Endodermal cell (in vitro differentiated cells): ENCODE data around the gene SBF2. TPM values are rescaled to one million over a fixed set of nuclear protein-coding genes. Genes with fewer than 3 reads are reported as not detected.

Experiments
- DNase-seq: peaks from one replicate; pipeline ENCODE4 v3.0.0-alpha.2; 2017
- H3K27ac ChIP-seq: 2 replicates; pipeline ENCODE4 v1.5.1; 2013; ENCODE audit warnings: mild to moderate bottlenecking, low read depth, low read length, moderate library complexity
- H3K27me3 ChIP-seq: 2 replicates; pipeline ENCODE4 v1.6.1; 2013; ENCODE audit warnings: mild to moderate bottlenecking, low read length, moderate library complexity; ENCODE audit not compliant: insufficient read depth, control insufficient read depth, poor library complexity, severe bottlenecking
- H3K36me3 ChIP-seq: 2 replicates; pipeline ENCODE4 v1.7.0; 2013; ENCODE audit warnings: mild to moderate bottlenecking, low read length, moderate library complexity; ENCODE audit not compliant: control insufficient read depth, insufficient read depth
- H3K4me1 ChIP-seq: one replicate; pipeline ENCODE4 v1.7.0; 2013; ENCODE audit warnings: low read length; ENCODE audit not compliant: control insufficient read depth, insufficient read depth
- H3K4me3 ChIP-seq: 2 replicates; pipeline ENCODE4 v1.5.1; 2013; ENCODE audit warnings: mild to moderate bottlenecking, low read length, moderate library complexity
- H3K9ac ChIP-seq: 2 replicates; pipeline ENCODE4 v1.6.1; 2013; ENCODE audit warnings: mild to moderate bottlenecking, low read length, moderate library complexity; ENCODE audit not compliant: poor library complexity, severe bottlenecking; ENCODE audit errors: extremely low read depth
- H3K9me3 ChIP-seq: 2 replicates; pipeline ENCODE4 v1.6.1; 2013; ENCODE audit warnings: mild to moderate bottlenecking, low read length, moderate library complexity; ENCODE audit not compliant: control insufficient read depth
- H3K27ac Mint-ChIP-seq: 2 replicates; pipeline ENCODE4 v1.8.0; 2020; ENCODE audit warnings: mixed read lengths
- H3K27me3 Mint-ChIP-seq: 2 replicates; pipeline ENCODE4 v1.8.0; 2021; ENCODE audit warnings: mild to moderate bottlenecking, mixed read lengths; ENCODE audit not compliant: insufficient read depth
- H3K36me3 Mint-ChIP-seq: 2 replicates; pipeline ENCODE4 v1.8.0; 2020; ENCODE audit warnings: low read depth, mixed read lengths
- H3K4me1 Mint-ChIP-seq: 2 replicates; pipeline ENCODE4 v1.8.0; 2020; ENCODE audit warnings: mixed read lengths
- H3K4me3 Mint-ChIP-seq: 2 replicates; pipeline ENCODE4 v1.8.0; 2020; ENCODE audit warnings: mild to moderate bottlenecking, moderate library complexity, mixed read lengths
- H3K9me3 Mint-ChIP-seq: 2 replicates; pipeline ENCODE4 v1.8.0; 2020; ENCODE audit warnings: mild to moderate bottlenecking, mixed read lengths
- CTCF ChIP-seq: fragments of 200-600 bp; sonication (generic); conservative IDR thresholded peaks from 2 replicates; pipeline ENCODE4 v1.5.0; 2021; ENCODE audit warnings: antibody characterized with exemption, mild to moderate bottlenecking
- WGBS, 2 experiments: methylation state at CpG; one replicate each; pipeline versions ENCODE4 v1.1.5 to v1.1.7; 2013; ENCODE audit warnings: missing lambda C conversion rate in 2 of 2, mixed read lengths in 1 of 2; ENCODE audit not compliant: insufficient coverage in 1 of 2, insufficient read length in 1 of 2; 5-methylcytosine and 5-hydroxymethylcytosine counted together
- total RNA-seq, 2 donors: library from RNA; stranded (reverse); fragmentation: NEBNext Ultra II Directional in 1 of 2; extraction: Animal tissue kit (Norgen Biotek cat#: 25700) in 1 of 2; gene quantifications; 2 replicates in 1 of 2; 3 replicates in 1 of 2; pipeline ENCODE4 v1.2.1, GENCODE V29; 2021

Gene SBF2
- total RNA-seq, 2 donors from 2014 or later: 27.1 to 32.5 TPM

DNA sequence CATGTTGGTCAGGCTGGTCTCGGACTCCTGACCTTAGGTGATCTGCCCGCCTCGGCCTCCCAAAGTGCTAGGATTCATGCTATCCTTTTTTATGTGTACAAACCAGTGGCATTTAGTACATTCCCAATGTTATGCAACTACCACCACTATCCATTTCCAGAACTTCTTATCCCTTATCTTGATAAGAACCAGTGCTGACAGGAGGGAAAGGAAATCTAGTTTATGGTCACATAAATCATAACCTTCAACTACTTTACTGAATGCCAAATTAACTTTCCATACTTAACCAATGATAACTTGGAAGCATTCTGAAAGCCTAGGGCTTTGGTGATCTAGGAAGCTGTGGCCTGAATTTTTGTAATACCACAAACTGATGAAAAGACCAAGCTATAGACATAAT is 459.7 kb downstream of the SBF2 start:
- Mint-ChIP-seq H3K4me1 (peaks cover 8% of the 10 kb centered on the region), H3K36me3 (no peaks in the 10 kb centered on the region), H3K27me3 (no peaks in the 10 kb centered on the region), H3K9me3 (no peaks in the 10 kb centered on the region), H3K4me3 (no peak overlapping the region), H3K27ac (no peak overlapping the region)
- no peak for TF ChIP-seq CTCF
- Histone ChIP-seq H3K9ac (no peak overlapping the region), H3K36me3 (peaks cover 5% of the 10 kb centered on the region), H3K9me3 (no peaks in the 10 kb centered on the region), H3K27me3 (no peaks in the 10 kb centered on the region), H3K4me1 (no peaks in the 10 kb centered on the region), H3K27ac (no peak overlapping the region), H3K4me3 (no peak overlapping the region)
- DNase-seq: no peak
- 92% methylated on average over 3 of the region's 3 CpGs; no CpG with 5 or more reads in 1 of the 2 experiments for WGBS, 2 experiments

GRCh38 chr11:9831122-9831521 is 462.9 kb downstream of the SBF2 start:
- peaks cover 2% of the 10 kb centered on the region for H3K4me1 Mint-ChIP-seq
- H3K27ac Mint-ChIP-seq: no peak overlapping the region
- H3K4me3 Mint-ChIP-seq: no peak overlapping the region
- H3K9me3 ChIP-seq: no peaks in the 10 kb centered on the region
- H3K36me3 ChIP-seq: no peaks in the 10 kb centered on the region
- H3K4me3 ChIP-seq: no peak overlapping the region
- no peaks in the 10 kb centered on the region for H3K27me3 Mint-ChIP-seq
- no peaks in the 10 kb centered on the region for H3K9me3 Mint-ChIP-seq
- no peak overlapping the region for H3K9ac ChIP-seq
- H3K27ac ChIP-seq: no peak overlapping the region
- WGBS, 2 experiments: 95% methylated on average over 3 of the region's 3 CpGs; no CpG with 5 or more reads in 1 of the 2 experiments
- TF ChIP-seq CTCF: peak; percentile 64
- peaks cover 10% of the 10 kb centered on the region for H3K36me3 Mint-ChIP-seq
- no peaks in the 10 kb centered on the region for H3K4me1 ChIP-seq
- peak; percentile 51 for DNase-seq
- H3K27me3 ChIP-seq: no peaks in the 10 kb centered on the region

GRCh38 chr11:9827708-9828107 is 466.3 kb downstream of the SBF2 start:
- Mint-ChIP-seq H3K9me3 (no peaks in the 10 kb centered on the region), H3K27me3 (no peaks in the 10 kb centered on the region), H3K27ac (no peak overlapping the region), H3K36me3 (peaks cover 10% of the 10 kb centered on the region), H3K4me1 (peaks cover 16% of the 10 kb centered on the region), H3K4me3 (no peak overlapping the region)
- no peak for DNase-seq
- no peaks in the 10 kb centered on the region for H3K36me3 ChIP-seq
- no peak overlapping the region for H3K9ac ChIP-seq
- no peaks in the 10 kb centered on the region for H3K9me3 ChIP-seq
- WGBS, 2 experiments: 95 to 100% methylated on average over 1 of the region's 1 CpG
- H3K4me1 ChIP-seq: peaks cover 5% of the 10 kb centered on the region
- H3K27ac ChIP-seq: no peak overlapping the region
- no peaks in the 10 kb centered on the region for H3K27me3 ChIP-seq
- H3K4me3 ChIP-seq: no peak overlapping the region
- TF ChIP-seq CTCF: no peak
